ENCODE results near the gene ZDHHC5.
"Not testable (repeated sequence)": the region's sequence is repeated elsewhere in the genome, so short reads cannot be mapped to it uniquely, and the experiment has no call there.

Gene ZDHHC5

DNA sequence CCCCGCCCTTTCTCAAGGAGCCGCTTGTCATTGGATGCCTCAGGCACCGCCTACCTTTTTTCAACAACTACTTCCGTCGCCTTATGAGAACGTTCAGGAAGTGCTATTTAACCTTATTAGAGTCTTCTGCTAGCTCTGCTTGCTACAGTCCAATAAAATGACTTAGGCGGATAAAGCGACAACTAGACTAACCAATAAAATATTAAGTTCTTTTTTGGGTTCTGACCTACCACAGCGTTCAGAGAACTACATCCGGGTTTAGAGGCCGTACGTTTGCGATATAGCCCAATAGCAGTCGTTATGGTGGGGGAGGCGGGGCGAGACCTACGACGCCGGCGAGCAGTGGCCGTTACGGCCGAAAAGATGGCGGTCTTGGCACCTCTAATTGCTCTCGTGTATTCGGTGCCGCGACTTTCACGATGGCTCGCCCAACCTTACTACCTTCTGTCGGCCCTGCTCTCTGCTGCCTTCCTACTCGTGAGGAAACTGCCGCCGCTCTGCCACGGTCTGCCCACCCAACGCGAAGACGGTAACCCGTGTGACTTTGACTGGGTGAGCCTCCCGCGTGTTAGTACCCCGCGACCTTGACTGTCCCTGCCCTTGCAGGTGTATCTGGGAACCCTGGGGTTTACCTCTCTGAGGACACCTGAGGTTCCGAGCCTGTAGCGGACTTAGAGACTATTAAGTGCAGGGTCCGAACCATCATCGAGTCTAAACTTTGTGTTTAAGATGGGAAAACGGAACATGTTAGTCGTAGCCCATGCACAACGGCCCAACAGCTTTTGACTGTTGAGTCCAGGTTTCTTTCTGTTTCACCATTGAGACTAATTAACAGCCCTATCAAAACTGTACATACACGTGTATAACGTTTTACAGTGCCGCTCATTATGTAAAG lies 44.6 kb downstream of the ZDHHC5 start, which contains the start of gene TMX2:
Gene TMX2 (plus strand): TSS at position 338 of the 895 bp plus-strand sequence. CDS start 26 bp downstream, at position 364.
- TF ChIP-seq, protein P1, sequence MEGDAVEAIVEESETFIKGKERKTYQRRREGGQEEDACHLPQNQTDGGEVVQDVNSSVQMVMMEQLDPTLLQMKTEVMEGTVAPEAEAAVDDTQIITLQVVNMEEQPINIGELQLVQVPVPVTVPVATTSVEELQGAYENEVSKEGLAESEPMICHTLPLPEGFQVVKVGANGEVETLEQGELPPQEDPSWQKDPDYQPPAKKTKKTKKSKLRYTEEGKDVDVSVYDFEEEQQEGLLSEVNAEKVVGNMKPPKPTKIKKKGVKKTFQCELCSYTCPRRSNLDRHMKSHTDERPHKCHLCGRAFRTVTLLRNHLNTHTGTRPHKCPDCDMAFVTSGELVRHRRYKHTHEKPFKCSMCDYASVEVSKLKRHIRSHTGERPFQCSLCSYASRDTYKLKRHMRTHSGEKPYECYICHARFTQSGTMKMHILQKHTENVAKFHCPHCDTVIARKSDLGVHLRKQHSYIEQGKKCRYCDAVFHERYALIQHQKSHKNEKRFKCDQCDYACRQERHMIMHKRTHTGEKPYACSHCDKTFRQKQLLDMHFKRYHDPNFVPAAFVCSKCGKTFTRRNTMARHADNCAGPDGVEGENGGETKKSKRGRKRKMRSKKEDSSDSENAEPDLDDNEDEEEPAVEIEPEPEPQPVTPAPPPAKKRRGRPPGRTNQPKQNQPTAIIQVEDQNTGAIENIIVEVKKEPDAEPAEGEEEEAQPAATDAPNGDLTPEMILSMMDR (IDR thresholded peaks at IDR 0.05; ENCODE audit: borderline replicate concordance, control extremely low read depth, extremely low read depth, insufficient read depth, missing control alignments), result no peak
- DNase-seq (ENCODE audit: low spot score), result peak; percentile 93
- in situ Hi-C loops (cut with MboI; ENCODE audit: low sequenced_read_pairs, unreplicated experiment), result no loop called here

DNA sequence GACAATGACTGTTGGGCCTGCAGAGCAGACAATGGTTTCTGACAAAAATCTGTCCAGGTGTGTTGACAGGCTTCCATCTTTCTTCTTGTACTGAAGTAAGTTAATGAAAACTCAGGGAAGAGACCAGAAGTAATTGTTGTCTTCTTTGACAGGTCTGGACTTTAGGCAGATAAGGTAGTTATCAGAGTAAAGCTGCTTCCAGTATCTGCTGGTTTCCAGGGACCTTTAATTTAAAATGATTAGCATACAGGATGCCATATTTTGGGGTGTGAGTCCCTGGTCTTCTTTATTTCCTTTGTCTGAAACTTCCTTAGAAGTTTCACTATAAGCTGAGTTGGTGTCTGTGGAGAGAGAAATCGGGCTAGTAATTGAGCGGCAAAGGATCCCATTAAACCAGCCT lies 45.9 kb downstream of the ZDHHC5 start:
- TF ChIP-seq, protein P1 (IDR thresholded peaks at IDR 0.05; ENCODE audit: borderline replicate concordance, control extremely low read depth, extremely low read depth, insufficient read depth, missing control alignments), result no peak
- in situ Hi-C loops (cut with MboI; ENCODE audit: low sequenced_read_pairs, unreplicated experiment), result no loop called here
- DNase-seq (ENCODE audit: low spot score), result no peak

DNA sequence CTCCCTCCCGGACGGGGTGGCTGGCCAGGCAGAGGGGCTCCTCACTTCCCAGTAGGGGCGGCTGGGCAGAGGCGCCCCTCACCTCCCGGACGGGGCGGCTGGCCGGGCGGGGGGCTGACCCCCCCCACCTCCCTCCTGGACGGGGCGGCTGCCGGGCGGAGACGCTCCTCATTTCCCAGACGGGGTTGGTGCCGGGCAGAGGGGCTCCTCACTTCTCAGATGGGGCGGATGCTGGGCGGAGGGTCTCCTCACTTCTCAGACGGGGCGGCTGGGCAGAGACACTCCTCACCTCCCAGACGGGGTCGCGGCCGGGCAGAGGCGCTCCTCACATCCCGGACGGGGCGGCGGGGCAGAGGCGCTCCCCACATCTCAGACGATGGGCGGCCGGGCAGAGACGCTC lies 48.8 kb downstream of the ZDHHC5 start:
- DNase-seq (ENCODE audit: low spot score); in situ Hi-C loops (cut with MboI; ENCODE audit: low sequenced_read_pairs, unreplicated experiment): not testable (repeated sequence)

DNA sequence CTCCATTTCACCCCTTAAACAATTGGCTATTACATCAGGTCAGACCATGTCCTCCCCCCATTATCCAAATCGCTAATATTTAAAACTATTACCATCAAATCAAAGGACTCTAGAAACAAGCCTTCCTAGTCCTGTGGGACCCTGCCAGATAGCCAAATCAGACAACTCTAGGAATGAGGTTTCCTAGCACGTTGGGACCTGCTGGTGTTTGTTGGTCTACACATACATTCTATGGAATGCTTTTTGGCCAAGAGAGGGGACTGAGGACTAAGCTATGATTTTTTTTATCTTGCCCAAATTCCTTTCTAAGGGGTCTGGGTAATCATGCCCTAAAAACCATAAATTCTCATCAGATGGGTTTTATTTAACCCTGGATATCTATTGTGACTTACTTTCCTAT lies 59.3 kb downstream of the ZDHHC5 start:
- no peak for DNase-seq (ENCODE audit: low spot score)
- TF ChIP-seq, protein P1 (IDR thresholded peaks at IDR 0.05; ENCODE audit: borderline replicate concordance, control extremely low read depth, extremely low read depth, insufficient read depth, missing control alignments), result no peak
- in situ Hi-C loops (cut with MboI; ENCODE audit: low sequenced_read_pairs, unreplicated experiment), result no loop called here

DNA sequence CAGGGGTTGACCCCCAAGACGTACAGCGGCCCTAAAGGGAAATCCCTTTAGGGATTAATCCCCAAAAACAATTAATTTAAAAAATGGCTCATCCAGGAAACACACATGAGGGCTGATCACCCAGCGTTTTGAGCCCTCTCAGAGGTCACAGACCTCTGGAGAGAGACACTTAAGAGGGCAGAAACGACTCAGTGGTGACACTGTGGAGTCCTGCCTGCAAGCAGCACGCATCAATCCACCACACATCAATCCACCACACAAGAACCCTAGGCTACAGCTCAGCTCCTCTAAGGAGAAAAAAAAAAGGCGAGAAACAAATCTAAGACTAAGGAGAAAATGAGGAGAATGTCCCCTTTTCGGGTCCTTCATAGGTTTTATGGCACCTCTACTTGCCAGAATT lies 60.9 kb downstream of the ZDHHC5 start:
- in situ Hi-C loops (cut with MboI; ENCODE audit: low sequenced_read_pairs, unreplicated experiment), result no loop called here
- DNase-seq (ENCODE audit: low spot score), result no peak

DNA sequence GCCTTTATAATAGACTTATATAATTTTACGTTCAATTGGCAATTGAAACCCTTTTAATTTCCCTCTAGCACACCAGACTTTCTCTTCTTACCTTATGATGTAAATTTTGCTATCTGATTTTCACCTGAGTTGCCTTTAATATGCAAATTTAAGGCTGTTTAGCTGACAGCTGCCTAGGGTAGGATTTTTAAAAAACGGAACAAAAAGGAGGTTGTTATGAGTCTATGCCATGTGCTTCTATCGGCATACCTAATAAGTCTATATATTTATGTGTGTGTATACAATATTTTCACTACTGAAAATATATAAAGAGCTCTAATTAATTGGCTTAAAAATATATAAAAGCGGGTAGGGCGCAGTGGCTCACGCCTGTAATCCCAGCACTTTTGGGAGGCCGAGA lies 61.6 kb downstream of the ZDHHC5 start:
- DNase-seq (ENCODE audit: low spot score), result no peak
- in situ Hi-C loops (cut with MboI; ENCODE audit: low sequenced_read_pairs, unreplicated experiment), result no loop called here
- TF ChIP-seq, protein P1 (IDR thresholded peaks at IDR 0.05; ENCODE audit: borderline replicate concordance, control extremely low read depth, extremely low read depth, insufficient read depth, missing control alignments), result no peak

More for the DNA sequence above, 60.9 kb downstream of the ZDHHC5 start:
- TF ChIP-seq, protein P1 (IDR thresholded peaks at IDR 0.05; ENCODE audit: borderline replicate concordance, control extremely low read depth, extremely low read depth, insufficient read depth, missing control alignments), result no peak

DNA sequence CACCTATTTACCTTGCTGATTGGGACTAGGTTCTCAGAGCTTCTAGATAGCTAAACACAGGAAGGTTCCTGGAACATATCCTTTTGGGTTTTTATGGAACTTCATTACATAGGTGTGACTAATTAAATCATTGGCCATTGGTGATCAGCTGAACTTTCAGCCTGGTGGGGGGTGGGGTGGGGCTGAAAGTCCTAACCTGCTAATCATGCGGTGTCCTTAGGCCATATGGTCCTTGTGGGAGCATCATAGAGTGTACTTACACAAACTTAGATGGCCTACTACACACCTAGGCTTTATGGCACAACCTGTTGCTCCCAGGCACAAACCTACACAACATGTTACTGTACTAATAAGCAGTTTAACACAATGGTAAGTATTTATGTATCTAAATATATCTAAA lies 64.7 kb downstream of the ZDHHC5 start:
- TF ChIP-seq, protein P1 (IDR thresholded peaks at IDR 0.05; ENCODE audit: borderline replicate concordance, control extremely low read depth, extremely low read depth, insufficient read depth, missing control alignments), result no peak
- no peak for DNase-seq (ENCODE audit: low spot score)
- in situ Hi-C loops (cut with MboI; ENCODE audit: low sequenced_read_pairs, unreplicated experiment), result no loop called here
